ENCODE measurements around the gene CTNNA3. TPM values are rescaled to one million over a fixed set of nuclear protein-coding genes. Genes with fewer than 3 reads are reported as not detected.

The CTNNA3 gene
- total and polyA plus RNA-seq, 7 donors = under 0.01 to 4.6 (median 2.4) TPM; not detected in 1

DNA sequence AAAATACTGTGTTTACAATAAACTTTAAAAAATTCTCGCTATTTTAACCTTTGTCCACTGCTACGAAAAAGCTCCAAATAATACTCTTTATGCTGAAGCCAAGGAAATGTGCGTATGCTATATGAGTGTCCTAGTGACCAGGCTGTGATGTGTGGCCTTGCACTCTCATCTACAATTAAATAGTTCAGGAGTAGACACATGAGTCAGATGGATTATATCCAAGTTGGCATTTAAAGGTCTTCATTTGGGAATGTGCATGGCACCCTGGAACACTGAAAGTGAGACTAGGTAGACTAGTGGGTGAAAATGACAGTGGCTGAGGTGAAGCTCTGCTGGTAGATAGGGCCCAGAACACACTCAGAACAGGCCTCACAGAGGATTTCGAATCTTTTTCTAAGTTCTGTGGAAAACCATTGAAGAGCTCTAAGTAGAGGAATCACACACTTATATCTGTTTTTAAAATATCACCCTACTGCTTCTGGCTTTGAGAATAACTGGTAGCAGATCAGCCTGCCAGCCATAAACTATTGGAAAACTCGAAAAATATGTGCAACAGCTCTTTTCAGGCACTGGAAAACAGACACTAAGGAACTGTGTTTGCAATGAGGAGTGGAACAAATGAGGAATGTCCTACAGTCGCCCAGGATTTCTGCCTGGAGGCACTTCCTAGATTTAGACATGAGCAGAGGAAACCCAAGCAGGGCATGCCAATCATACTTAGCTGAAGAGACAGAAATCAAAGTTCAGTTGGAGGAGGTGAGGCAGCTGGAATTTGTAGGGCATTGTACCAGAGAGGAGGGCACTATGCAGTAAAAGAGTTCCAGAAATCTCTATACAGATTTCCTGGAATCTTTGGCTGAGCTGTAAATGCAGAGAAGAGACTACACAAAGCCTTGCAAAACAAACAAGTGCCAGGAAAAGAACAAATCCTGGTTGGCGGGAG is 1374.0 kb downstream of the CTNNA3 start:
- intact Hi-C loops (cut with DNase I) = no loop called here
- no peak overlapping the region for H3K4me3 ChIP-seq
- no peak for DNase-seq
- H3K36me3 ChIP-seq = no peaks in the 10 kb centered on the region
- peak overlapping the region in 2 of 4 donors; percentile 28 to 59 for H3K27ac ChIP-seq
- no peaks in the 10 kb centered on the region for H3K9me3 ChIP-seq
- TF ChIP-seq, protein P1, sequence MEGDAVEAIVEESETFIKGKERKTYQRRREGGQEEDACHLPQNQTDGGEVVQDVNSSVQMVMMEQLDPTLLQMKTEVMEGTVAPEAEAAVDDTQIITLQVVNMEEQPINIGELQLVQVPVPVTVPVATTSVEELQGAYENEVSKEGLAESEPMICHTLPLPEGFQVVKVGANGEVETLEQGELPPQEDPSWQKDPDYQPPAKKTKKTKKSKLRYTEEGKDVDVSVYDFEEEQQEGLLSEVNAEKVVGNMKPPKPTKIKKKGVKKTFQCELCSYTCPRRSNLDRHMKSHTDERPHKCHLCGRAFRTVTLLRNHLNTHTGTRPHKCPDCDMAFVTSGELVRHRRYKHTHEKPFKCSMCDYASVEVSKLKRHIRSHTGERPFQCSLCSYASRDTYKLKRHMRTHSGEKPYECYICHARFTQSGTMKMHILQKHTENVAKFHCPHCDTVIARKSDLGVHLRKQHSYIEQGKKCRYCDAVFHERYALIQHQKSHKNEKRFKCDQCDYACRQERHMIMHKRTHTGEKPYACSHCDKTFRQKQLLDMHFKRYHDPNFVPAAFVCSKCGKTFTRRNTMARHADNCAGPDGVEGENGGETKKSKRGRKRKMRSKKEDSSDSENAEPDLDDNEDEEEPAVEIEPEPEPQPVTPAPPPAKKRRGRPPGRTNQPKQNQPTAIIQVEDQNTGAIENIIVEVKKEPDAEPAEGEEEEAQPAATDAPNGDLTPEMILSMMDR (IDR thresholded peaks at IDR 0.05) = no peak
- TF ChIP-seq POLR2A (IDR thresholded peaks at IDR 0.05) (no peak), POLR2AphosphoS5 (IDR thresholded peaks at IDR 0.05) (no peak), EP300 (IDR thresholded peaks at IDR 0.05) (no peak)
- H3K4me1 ChIP-seq = peaks cover 0 to 19% (median 17%) of the 10 kb centered on the region in 4 donors
- no peaks in the 10 kb centered on the region for H3K27me3 ChIP-seq
- 56 to 64% methylated on average over 7 of the region's 7 CpGs for WGBS, 2 donors

GRCh38 chr10:66318761-66319160 is 1377.2 kb downstream of the CTNNA3 start:
- Histone ChIP-seq H3K4me3 (no peak overlapping the region), H3K36me3 (no peaks in the 10 kb centered on the region), H3K4me1 (peaks cover 0 to 19% (median 17%) of the 10 kb centered on the region in 4 donors), H3K27me3 (no peaks in the 10 kb centered on the region), H3K27ac (no peak overlapping the region), H3K9me3 (no peaks in the 10 kb centered on the region)
- intact Hi-C loops (cut with DNase I) = no loop called here
- WGBS, 2 donors = 88 to 91% methylated on average over 3 of the region's 3 CpGs
- DNase-seq = no peak
- TF ChIP-seq POLR2A (IDR thresholded peaks at IDR 0.05) = no peak
- no peak for TF ChIP-seq POLR2AphosphoS5 (IDR thresholded peaks at IDR 0.05)
- TF ChIP-seq, protein P1 (IDR thresholded peaks at IDR 0.05) = no peak

DNA sequence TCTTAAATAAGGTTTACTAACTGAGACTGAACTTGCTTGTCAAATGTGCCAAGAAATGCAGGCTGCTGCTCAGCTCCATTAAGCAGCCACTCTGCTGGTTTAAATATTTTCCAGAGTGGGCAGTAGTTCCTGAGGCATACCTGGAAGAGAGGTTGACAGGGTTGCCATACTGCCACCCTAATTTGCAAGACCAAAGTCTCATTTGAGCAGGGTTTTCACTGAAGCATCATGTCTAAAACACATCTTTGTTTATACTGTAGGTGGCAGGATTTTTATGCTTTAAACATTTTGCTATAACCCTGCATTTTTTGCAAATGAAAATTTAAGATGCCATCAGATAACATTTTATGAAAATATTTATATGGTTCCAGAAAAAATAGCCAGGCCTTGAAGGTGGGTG is 1388.2 kb downstream of the CTNNA3 start:
- H3K27ac ChIP-seq = no peak overlapping the region
- intact Hi-C loops (cut with DNase I) = no loop called here
- TF ChIP-seq POLR2AphosphoS5 (IDR thresholded peaks at IDR 0.05) (no peak), POLR2A (IDR thresholded peaks at IDR 0.05) (no peak), EP300 (IDR thresholded peaks at IDR 0.05) (no peak)
- TF ChIP-seq, protein P1 (IDR thresholded peaks at IDR 0.05) = no peak
- H3K27me3 ChIP-seq = no peaks in the 10 kb centered on the region
- H3K36me3 ChIP-seq = no peaks in the 10 kb centered on the region
- H3K4me1 ChIP-seq = no peaks in the 10 kb centered on the region
- no peaks in the 10 kb centered on the region for H3K9me3 ChIP-seq
- DNase-seq = no peak
- no peak overlapping the region for H3K4me3 ChIP-seq

GRCh38 chr10:66301078-66301477 is 1394.9 kb downstream of the CTNNA3 start:
- TF ChIP-seq POLR2A (IDR thresholded peaks at IDR 0.05) = no peak
- no peaks in the 10 kb centered on the region for H3K9me3 ChIP-seq
- intact Hi-C loops (cut with DNase I) = no loop called here
- no peaks in the 10 kb centered on the region for H3K27me3 ChIP-seq
- no peak overlapping the region for H3K4me3 ChIP-seq
- H3K4me1 ChIP-seq = no peaks in the 10 kb centered on the region
- H3K36me3 ChIP-seq = no peaks in the 10 kb centered on the region
- no peak for DNase-seq
- 83% methylated on average over 1 of the region's 1 CpG for WGBS, 2 donors
- no peak overlapping the region for H3K27ac ChIP-seq

GRCh38 chr10:66295602-66296001 is 1400.4 kb downstream of the CTNNA3 start:
- no peaks in the 10 kb centered on the region for H3K36me3 ChIP-seq
- no peaks in the 10 kb centered on the region for H3K4me1 ChIP-seq
- TF ChIP-seq POLR2A (IDR thresholded peaks at IDR 0.05) (no peak), POLR2AphosphoS5 (IDR thresholded peaks at IDR 0.05) (no peak), EP300 (IDR thresholded peaks at IDR 0.05) (no peak)
- TF ChIP-seq, protein P1 (IDR thresholded peaks at IDR 0.05) = no peak
- WGBS, 2 donors = 85 to 86% methylated on average over 3 of the region's 3 CpGs
- intact Hi-C loops (cut with DNase I) = no loop called here
- no peaks in the 10 kb centered on the region for H3K9me3 ChIP-seq
- H3K27ac ChIP-seq = no peak overlapping the region
- no peak overlapping the region for H3K4me3 ChIP-seq
- H3K27me3 ChIP-seq = no peaks in the 10 kb centered on the region
- DNase-seq = no peak
